ENCODE results near the gene CXADR.

CXADR gene

GRCh38 chr21:17610911-17611310 lies 98.1 kb downstream of the CXADR start:
- DNase-seq = no peak

- peak; percentile 8 for DNase-seq
Measured at GRCh38 chr21:17611414-17612022, 98.7 kb downstream of the CXADR start.

- no peak for DNase-seq
Measured at GRCh38 chr21:17612023-17612564, 99.3 kb downstream of the CXADR start.

- no peak for DNase-seq
Measured at GRCh38 chr21:17612565-17613241, 99.9 kb downstream of the CXADR start, which contains the start of gene BTG3. BTG3 (minus strand) TSS chr21:17612901; CDS start chr21:17609144, 3,757 bp downstream.

GRCh38 chr21:17613242-17613676 lies 100.4 kb downstream of the CXADR start:
- DNase-seq = no peak

- DNase-seq = no peak
Measured at GRCh38 chr21:17616831-17617230, 104.0 kb downstream of the CXADR start.

GRCh38 chr21:17622018-17622417 lies 109.2 kb downstream of the CXADR start:
- no peak for DNase-seq

GRCh38 chr21:17631195-17631594 lies 118.4 kb downstream of the CXADR start:
- no peak for DNase-seq

GRCh38 chr21:17636711-17637110 lies 123.9 kb downstream of the CXADR start:
- no peak for DNase-seq

- DNase-seq = no peak
Measured at GRCh38 chr21:17640821-17641220, 128.0 kb downstream of the CXADR start.

All from NCI-H1436 treated with DMSO at 0.1 percent for 48 hours (cell line).